GM19455 (cell line): ENCODE data around the gene PCAT7.
"Not testable (repeated sequence)": the region's sequence is repeated elsewhere in the genome, so short reads cannot be mapped to it uniquely, and the experiment has no call there.

Experiments used
- ATAC-seq: cut with Tn5 transposase; IDR thresholded peaks from one replicate; pipeline ENCODE4 v1.9.1; 2021; ENCODE audit not compliant: unreplicated experiment

Gene PCAT7

GRCh38 chr9:94560237-94560636, 5.4 kb downstream of the PCAT7 start:
- ATAC-seq: no peak

GRCh38 chr9:94563548-94563947, 8.7 kb downstream of the PCAT7 start:
- no peak for ATAC-seq

GRCh38 chr9:94564279-94564678, 9.4 kb downstream of the PCAT7 start:
- ATAC-seq: not testable (repeated sequence)

- no peak for ATAC-seq
These were observed 11.7 kb downstream of the PCAT7 start for GRCh38 chr9:94566550-94566949.

GRCh38 chr9:94567271-94567670, 12.4 kb downstream of the PCAT7 start:
- ATAC-seq: no peak

- no peak for ATAC-seq
These were observed 13.5 kb downstream of the PCAT7 start for GRCh38 chr9:94568250-94568889.

- no peak for ATAC-seq
These were observed 14.3 kb downstream of the PCAT7 start for GRCh38 chr9:94568972-94569712.

- ATAC-seq: no peak
These were observed 21.2 kb downstream of the PCAT7 start for GRCh38 chr9:94576131-94576530.

GRCh38 chr9:94577036-94577435, 22.2 kb downstream of the PCAT7 start:
- no peak for ATAC-seq

GRCh38 chr9:94577571-94577970, 22.7 kb downstream of the PCAT7 start:
- ATAC-seq: no peak

GRCh38 chr9:94581728-94582127, 26.8 kb downstream of the PCAT7 start:
- ATAC-seq: no peak

- no peak for ATAC-seq
These were observed 29.7 kb downstream of the PCAT7 start for GRCh38 chr9:94584555-94584954.

- ATAC-seq: no peak
These were observed 31.4 kb downstream of the PCAT7 start for GRCh38 chr9:94586316-94586715.

- no peak for ATAC-seq
These were observed 31.9 kb downstream of the PCAT7 start for GRCh38 chr9:94586814-94587213.

GRCh38 chr9:94588681-94589080, 33.8 kb downstream of the PCAT7 start:
- ATAC-seq: no peak

- not testable (repeated sequence) for ATAC-seq
These were observed 36.2 kb downstream of the PCAT7 start for GRCh38 chr9:94591046-94591545.

GRCh38 chr9:94591876-94592275, 37.0 kb downstream of the PCAT7 start:
- no peak for ATAC-seq

GRCh38 chr9:94592683-94593082, 37.8 kb downstream of the PCAT7 start:
- ATAC-seq: not testable (repeated sequence)

GRCh38 chr9:94593459-94594345, 38.8 kb downstream of the PCAT7 start, which contains the start of gene FBP2:
Gene FBP2 (minus strand): TSS chr9:94593824. CDS start chr9:94593726, 98 bp downstream.
- no peak for ATAC-seq

GRCh38 chr9:94599102-94599501, 44.2 kb downstream of the PCAT7 start:
- ATAC-seq: no peak

- ATAC-seq: no peak
These were observed 45.4 kb downstream of the PCAT7 start for GRCh38 chr9:94600258-94600657.
